DMS 273 (cell line): Measurements from ENCODE around the gene PDE9A.
"Not testable (repeated sequence)": the region's sequence is repeated elsewhere in the genome, so short reads cannot be mapped to it uniquely, and the experiment has no call there.

Experiments used
- DNase-seq: peaks from one replicate; lab custom pipeline; 2025; ENCODE audit not compliant: unreplicated experiment; lab: John Stamatoyannopoulos, UW

PDE9A gene

GRCh38 chr21:42653231-42654061 lies at the start of gene PDE9A:
Gene PDE9A, plus strand, starts transcription at chr21:42653621. Its CDS starts 194 bp downstream, at chr21:42653815.
- peak; percentile 40 for DNase-seq

- DNase-seq = no peak
Measured at GRCh38 chr21:42607102-42607501, 46.3 kb upstream of the PDE9A start.

- no peak for DNase-seq
Measured at GRCh38 chr21:42607525-42608102, 45.8 kb upstream of the PDE9A start.

- no peak for DNase-seq
Measured at GRCh38 chr21:42608446-42608845, 45.0 kb upstream of the PDE9A start.

GRCh38 chr21:42609811-42610210 lies 43.6 kb upstream of the PDE9A start:
- DNase-seq = no peak

- DNase-seq = no peak
Measured at GRCh38 chr21:42611852-42612251, 41.6 kb upstream of the PDE9A start.

GRCh38 chr21:42612390-42612789 lies 41.0 kb upstream of the PDE9A start:
- DNase-seq = no peak

GRCh38 chr21:42613756-42614155 lies 39.7 kb upstream of the PDE9A start:
- DNase-seq = no peak

- no peak for DNase-seq
Measured at GRCh38 chr21:42614396-42614795, 39.0 kb upstream of the PDE9A start.

- peak; percentile 35 for DNase-seq
Measured at GRCh38 chr21:42614811-42615351, 38.5 kb upstream of the PDE9A start.

- not testable (repeated sequence) for DNase-seq
Measured at GRCh38 chr21:42615377-42615776, 38.0 kb upstream of the PDE9A start.

- DNase-seq = no peak
Measured at GRCh38 chr21:42615924-42616323, 37.5 kb upstream of the PDE9A start.

GRCh38 chr21:42616446-42616845 lies 37.0 kb upstream of the PDE9A start:
- no peak for DNase-seq

- no peak for DNase-seq
Measured at GRCh38 chr21:42616941-42617340, 36.5 kb upstream of the PDE9A start.

GRCh38 chr21:42617486-42617885 lies 35.9 kb upstream of the PDE9A start:
- no peak for DNase-seq

- DNase-seq = no peak
Measured at GRCh38 chr21:42618707-42619102, 34.7 kb upstream of the PDE9A start.

GRCh38 chr21:42619166-42619565 lies 34.3 kb upstream of the PDE9A start:
- DNase-seq = no peak

GRCh38 chr21:42619841-42620240 lies 33.6 kb upstream of the PDE9A start:
- no peak for DNase-seq

GRCh38 chr21:42621166-42621818 lies 32.1 kb upstream of the PDE9A start:
- DNase-seq = no peak

- DNase-seq = no peak
Measured at GRCh38 chr21:42621819-42622177, 31.6 kb upstream of the PDE9A start.

- DNase-seq = no peak
Measured at GRCh38 chr21:42622284-42622683, 31.1 kb upstream of the PDE9A start.

GRCh38 chr21:42623694-42624093 lies 29.7 kb upstream of the PDE9A start:
- no peak for DNase-seq
